ENCODE measurements around the gene CHST8.
"Not testable (repeated sequence)": the region's sequence is repeated elsewhere in the genome, so short reads cannot be mapped to it uniquely, and the experiment has no call there.

CHST8 gene

GRCh38 chr19:33641956-33642498 lies 20.3 kb downstream of the CHST8 start:
- DNase-seq (ENCODE audit: low read depth): no peak

- no peak for DNase-seq (ENCODE audit: low read depth)
Observed at GRCh38 chr19:33644284-33644836, 22.6 kb downstream of the CHST8 start.

GRCh38 chr19:33646306-33646705 lies 24.6 kb downstream of the CHST8 start:
- no peak for DNase-seq (ENCODE audit: low read depth)

DNA sequence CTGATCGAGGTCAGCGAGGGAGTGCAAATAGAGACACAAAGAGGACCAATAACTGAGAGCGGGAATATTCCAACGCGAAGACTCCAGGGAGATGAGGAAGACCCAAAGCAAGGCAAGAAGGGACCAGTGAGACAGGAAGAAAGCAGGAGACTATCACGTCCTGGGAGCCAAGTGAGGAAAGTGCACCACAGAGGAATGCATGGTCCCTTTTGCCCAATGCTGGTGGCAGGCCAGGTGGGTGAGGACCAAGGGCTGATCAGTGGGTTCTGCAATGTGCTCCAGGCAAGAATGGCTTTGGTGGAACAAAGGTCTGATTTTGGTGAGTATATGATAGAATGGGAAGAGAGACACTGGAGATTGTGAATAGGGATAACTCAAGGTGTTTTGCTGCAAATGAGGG lies 25.4 kb downstream of the CHST8 start:
- DNase-seq (ENCODE audit: low read depth): no peak

- no peak for DNase-seq (ENCODE audit: low read depth)
Observed at GRCh38 chr19:33649627-33650305, 28.0 kb downstream of the CHST8 start.

GRCh38 chr19:33653684-33654083 lies 31.9 kb downstream of the CHST8 start:
- DNase-seq (ENCODE audit: low read depth): no peak

DNA sequence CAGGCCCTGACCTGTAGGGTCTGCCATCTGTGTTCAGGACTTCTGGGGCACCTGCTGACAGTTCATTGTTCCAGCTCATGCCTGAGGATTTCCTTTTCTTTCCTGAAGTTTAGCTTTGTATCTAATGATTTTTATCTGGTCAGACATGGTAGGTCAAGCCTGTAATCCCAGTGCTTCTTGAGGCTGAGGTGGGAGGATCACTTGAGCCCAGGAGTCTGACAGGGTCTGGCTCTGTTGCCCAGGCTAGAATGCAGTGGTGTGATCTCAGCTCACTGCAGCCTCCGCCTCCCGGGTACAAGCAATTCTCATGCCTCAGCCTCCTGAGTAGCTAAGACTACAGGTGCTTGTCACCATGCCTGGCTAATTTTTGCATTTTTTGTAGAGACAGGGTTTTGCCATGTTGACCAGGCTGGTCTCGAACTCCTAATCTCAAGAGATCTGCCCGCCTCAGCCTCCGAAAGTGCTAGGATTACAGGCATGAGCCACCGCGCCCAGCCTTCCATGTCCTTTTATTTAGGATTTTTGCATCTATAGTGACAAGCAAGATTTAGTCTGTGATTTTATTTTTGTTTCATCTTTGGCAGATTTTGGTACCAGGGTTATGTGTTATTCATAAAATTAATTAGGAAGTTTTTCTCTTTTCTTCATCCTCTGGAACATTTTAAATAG lies 33.2 kb downstream of the CHST8 start:
- DNase-seq (ENCODE audit: low read depth): no peak

GRCh38 chr19:33659835-33660234 lies 38.1 kb downstream of the CHST8 start:
- DNase-seq (ENCODE audit: low read depth): no peak

- no peak for DNase-seq (ENCODE audit: low read depth)
Observed at GRCh38 chr19:33660410-33661124, 38.8 kb downstream of the CHST8 start.

DNA sequence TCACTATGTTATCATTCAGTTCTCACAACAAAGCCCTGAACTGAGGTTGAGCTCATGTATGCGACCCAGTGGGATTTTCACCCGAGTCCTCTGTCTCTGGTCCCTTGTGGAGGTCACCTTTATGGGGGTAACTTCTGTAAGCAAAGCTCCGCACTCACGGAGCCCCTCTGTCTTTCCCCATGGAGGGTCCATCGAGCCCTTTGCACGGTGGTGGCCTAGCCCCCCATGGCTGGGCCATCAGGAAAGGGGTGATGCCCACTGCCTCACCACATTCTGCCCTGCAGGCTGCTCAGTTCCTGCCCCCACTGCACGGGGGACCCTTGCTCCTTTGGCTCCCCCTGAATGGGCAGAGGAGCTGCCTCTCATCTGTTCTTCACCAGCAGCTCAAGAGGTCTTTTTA lies 39.6 kb downstream of the CHST8 start:
- no peak for DNase-seq (ENCODE audit: low read depth)

DNA sequence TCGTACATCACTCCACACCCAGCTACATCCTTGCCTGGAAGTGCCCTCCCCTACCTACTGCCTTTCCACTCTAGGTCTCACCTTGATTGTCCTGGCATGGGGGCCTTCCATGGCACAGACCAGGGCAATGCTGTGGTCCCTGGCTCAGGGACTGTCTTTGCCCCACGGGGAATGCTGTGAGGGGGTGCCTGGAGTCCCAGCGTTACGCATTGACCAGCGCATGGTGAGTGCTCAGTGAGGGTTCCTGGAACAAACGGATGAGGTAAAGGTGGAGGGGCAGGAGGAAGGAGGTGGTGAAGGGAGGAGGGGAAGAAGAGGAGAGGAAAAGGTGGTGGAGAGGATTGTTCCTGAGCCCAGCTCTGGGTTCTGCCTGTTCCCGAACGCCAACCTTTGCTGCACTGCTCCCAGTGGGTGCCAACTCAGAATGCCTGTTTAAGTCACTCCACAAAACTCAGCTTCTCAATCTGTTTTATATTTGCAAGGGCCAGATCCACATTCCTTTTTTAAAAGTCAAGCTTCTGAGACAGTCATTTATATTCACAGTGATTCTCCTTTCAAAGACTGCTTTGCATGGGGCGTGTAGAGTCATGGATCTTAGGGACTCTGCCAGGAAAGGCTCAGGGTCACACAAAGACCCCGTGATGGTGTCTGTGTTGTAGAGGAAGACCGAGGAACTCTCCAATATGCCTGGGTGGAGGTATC lies 40.8 kb downstream of the CHST8 start:
- DNase-seq (ENCODE audit: low read depth): no peak

- not testable (repeated sequence) for DNase-seq (ENCODE audit: low read depth)
Observed at GRCh38 chr19:33663316-33663715, 41.6 kb downstream of the CHST8 start.

- no peak for DNase-seq (ENCODE audit: low read depth)
Observed at GRCh38 chr19:33664744-33665143, 43.0 kb downstream of the CHST8 start.

DNA sequence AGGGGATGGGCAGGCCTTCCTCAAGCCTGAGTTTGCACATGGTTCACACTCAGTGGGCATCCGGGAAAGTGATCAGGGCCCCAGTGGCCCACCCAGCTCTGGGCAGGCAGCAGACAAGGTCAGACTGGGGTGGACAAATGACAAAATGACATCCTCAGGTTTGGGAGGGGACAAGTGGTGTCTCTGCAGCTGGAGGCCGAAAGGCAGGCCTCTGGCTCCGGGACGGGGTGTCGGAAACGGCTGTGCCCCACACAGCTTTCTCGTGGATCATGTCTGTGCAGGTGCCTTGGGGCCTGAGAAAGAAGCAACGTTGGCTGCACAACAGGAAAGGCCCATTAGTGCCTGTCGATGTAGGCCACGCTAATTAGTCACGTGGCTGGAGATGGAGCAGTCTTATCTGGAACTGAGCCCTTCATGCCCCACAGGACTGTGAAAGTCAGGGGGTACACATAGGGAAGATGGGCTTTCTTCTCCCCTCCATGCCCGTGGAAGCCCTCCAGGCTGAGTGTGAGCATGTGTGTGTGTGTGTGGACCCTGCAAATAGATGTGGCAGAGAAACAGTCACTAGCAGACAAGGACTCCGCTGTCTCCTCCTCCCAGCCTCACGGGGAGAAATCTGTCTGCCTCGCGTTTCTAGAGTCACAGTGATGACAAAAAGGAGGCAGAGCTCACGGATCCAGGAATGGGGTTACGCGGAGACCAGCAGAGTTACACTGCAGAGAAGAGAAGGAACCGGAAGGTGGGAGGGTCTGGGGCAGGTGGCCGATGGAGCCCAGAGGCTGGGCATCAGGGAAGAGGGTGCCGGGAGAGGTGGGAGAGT lies 44.2 kb downstream of the CHST8 start:
- DNase-seq (ENCODE audit: low read depth): no peak

DNA sequence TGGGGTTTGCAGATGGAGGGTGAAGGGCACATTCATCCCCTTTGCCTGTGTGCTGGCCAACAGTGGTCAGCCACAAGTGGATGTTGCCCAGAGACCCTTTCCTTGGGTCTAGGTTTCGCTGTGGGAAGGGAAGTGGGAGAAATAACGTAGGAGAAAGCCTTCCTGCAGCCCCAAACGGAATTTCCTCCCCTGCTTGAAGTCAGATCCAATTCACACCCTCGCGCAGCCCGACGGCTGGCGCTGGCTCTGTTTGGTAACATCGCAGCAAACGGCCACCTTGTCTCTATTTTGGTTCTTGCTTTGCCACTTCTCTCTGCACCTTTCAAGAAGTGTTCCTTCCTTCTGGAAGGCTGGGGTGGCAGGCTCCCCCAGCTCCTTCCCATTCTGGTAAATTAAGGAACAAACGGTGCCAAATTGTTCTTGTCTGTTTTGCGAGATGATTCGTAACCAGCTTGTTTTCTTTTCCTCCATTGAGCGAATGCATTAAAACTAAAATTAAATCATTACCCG lies 45.4 kb downstream of the CHST8 start:
- no peak for DNase-seq (ENCODE audit: low read depth)

DNA sequence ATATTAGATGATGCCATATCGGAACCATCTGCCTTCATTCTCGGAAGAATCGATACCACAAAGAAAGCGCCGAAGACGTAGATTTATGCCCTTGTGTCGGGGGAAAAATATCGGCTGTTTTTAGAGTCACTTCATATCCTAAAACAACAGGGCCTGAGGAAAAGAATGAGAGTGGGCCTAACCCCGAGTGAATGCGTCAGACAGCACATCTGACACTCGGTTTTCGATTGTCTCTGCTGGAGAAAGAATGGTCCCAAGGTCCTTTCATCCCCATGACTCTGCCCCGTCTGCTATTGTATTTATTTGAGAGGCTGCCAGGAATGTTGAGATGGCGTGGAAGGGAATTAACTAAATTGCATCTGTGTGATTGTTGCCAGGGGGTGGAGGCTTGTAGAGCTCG lies 46.1 kb downstream of the CHST8 start:
- no peak for DNase-seq (ENCODE audit: low read depth)

DNA sequence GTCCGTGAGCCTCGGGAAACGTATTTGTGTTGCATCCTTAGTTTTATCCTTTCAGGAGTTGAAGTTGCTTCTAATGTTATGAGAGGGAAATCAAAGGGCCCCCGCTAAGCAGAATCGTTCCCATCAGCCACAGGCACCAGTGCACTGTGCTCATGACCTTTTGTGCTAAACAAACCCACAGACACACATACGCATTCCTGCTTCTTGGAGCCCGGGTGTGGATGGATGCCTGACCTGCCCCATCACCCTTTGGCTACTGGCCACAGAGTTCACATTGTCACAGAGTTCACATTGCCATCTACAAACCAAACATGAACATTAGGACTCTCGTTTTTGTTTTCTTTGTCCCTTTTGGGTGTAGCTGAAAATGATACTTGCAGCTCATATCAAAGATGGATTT lies 47.2 kb downstream of the CHST8 start:
- DNase-seq (ENCODE audit: low read depth): no peak

GRCh38 chr19:33669376-33669775 lies 47.6 kb downstream of the CHST8 start:
- no peak for DNase-seq (ENCODE audit: low read depth)

- no peak for DNase-seq (ENCODE audit: low read depth)
Observed at GRCh38 chr19:33670398-33670797, 48.6 kb downstream of the CHST8 start.

DNA sequence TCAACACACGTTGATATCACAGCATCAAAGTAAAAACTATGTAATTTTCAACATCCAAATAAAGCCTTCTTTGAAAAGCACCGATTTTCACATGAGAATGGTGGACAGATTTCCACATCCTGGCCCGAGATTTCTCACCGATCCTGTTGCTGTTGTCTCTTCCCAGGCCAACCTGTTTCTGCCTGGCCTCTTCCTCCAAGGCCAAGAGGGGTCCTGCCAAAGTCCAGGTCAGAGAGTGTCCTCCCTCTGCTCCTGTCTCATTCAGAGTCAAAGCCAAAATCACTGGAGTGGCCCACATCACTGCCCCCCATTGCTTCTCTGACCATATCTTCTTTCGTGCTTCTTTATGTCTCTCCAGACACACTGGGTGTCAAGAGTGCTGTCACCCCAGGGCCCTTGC lies 49.5 kb downstream of the CHST8 start:
- no peak for DNase-seq (ENCODE audit: low read depth)
